RWPE1 (cell line): ENCODE data around the gene NDRG3.

Experiments used
- CTCF ChIA-PET: fragments of 350-600 bp; sonication (Branson Sonifier 250); formaldehyde crosslinking; extraction: SDS; loops from one replicate; lab custom pipeline; 2021; lab: Yijun Ruan, JAX
- POLR2A ChIA-PET: fragments of 400-600 bp; formaldehyde crosslinking; extraction: SDS; loops from one replicate; lab custom pipeline; 2020; ENCODE audit warnings: antibody characterized with exemption; ENCODE audit not compliant: low non-redundant PET; lab: Yijun Ruan, JAX
- DNase-seq: peaks from one replicate; pipeline ENCODE4 v3.0.0; 2012; ENCODE audit warnings: low spot score
- H3K27ac ChIP-seq: fragments of 450-650 bp; 2 replicates; pipeline ENCODE4 v1.5.1; 2017
- TF ChIP-seq, protein P1 (sequence below): fragments of 450-650 bp; conservative IDR thresholded peaks from 2 replicates; pipeline ENCODE4 v1.5.1; 2017; ENCODE audit warnings: low read depth, mild to moderate bottlenecking

The NDRG3 gene

DNA sequence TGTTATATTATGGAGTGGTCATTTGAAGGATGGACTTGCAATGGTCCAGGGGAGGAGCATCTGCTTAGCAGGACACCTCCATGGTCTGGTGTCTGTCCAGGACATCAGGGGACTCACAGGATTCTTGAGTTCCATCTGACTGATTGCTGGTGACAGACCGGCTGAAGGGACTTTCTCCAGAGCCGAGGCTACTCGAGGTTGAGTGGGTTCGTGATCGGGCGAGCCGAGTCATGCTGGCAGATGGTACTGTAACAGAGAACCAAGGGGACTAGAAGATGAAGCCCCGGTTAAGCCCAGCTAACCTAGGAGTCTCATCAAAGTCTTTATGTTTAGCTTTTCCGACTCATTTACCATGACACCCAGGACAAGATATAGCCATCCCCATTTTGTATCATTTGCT, 92.4 kb downstream of the NDRG3 start:
- H3K27ac ChIP-seq, result no peak overlapping the region
- no peak for DNase-seq
- ChIA-PET POLR2A (no interaction called here), CTCF (interaction anchor here (0.6 kb wide), 3 partner anchors 154 to 1073 kb away, joined by 3 to 4 read pairs (median 4); no protein-coding TSS in a partner anchor)
- TF ChIP-seq, protein P1, sequence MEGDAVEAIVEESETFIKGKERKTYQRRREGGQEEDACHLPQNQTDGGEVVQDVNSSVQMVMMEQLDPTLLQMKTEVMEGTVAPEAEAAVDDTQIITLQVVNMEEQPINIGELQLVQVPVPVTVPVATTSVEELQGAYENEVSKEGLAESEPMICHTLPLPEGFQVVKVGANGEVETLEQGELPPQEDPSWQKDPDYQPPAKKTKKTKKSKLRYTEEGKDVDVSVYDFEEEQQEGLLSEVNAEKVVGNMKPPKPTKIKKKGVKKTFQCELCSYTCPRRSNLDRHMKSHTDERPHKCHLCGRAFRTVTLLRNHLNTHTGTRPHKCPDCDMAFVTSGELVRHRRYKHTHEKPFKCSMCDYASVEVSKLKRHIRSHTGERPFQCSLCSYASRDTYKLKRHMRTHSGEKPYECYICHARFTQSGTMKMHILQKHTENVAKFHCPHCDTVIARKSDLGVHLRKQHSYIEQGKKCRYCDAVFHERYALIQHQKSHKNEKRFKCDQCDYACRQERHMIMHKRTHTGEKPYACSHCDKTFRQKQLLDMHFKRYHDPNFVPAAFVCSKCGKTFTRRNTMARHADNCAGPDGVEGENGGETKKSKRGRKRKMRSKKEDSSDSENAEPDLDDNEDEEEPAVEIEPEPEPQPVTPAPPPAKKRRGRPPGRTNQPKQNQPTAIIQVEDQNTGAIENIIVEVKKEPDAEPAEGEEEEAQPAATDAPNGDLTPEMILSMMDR, result no peak

DNA sequence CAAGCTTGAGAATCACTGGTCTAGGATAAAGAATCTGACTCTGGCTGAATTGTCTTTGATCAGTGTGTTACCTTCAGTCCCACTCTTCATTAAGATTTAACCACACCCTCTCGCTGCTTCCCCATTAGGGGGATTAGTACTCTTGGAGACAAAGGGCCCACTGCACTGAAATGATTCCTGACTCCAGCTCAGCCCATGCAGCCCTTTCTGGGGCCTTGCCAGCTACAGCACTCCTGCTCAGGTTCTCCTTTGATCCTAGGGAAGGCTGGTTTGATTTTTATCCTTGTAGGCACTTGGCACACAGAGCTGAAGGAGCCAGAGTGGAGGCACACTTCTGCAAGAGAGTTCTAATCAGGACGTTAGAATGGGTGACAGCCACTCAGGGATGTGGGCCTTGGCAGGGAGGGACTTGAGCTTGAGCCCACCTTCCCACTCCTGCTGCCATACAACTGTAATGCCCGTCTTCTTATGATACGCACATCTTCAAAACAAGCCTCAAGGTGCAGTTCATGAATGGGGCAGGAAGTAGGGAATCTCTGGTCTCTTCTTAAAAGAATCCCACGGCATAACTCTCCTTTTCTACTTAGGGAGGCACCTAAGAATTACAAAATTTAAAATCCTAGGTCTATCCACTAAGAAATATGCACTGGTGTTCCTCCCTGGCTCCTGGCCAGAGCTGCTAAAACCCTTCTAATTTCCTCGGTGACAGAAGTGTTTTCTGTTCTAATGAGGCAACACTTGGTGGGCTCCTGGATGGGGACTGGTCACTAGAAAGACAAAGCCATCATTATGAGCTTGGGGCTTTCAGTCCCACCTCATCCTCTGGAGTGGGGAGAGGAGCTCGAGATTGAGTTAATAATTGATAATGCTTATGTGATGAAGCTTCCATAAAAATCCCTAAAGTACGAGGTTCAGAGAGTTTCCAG, 98.4 kb downstream of the NDRG3 start:
- POLR2A ChIA-PET, result no interaction called here

DNA sequence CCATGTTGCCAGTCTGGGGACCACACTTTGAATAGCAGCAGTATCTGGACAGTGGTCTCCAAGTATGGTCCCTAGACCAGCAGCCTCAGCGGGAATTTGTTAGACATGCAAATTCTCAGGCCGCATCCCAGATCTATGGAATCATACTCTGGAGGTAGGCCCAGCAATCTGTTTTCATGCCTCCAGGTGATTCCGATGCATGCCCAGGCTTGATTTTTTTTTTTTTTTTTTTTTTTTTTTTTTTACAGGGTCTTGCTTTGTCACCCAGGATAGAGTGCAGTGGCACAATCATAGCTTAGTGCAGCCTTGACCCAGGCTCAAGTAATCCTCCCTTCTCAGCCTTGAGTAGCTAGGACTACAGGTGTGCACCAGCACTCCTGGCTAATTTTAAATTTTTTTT, 99.2 kb downstream of the NDRG3 start:
- H3K27ac ChIP-seq, result no peak overlapping the region
- DNase-seq, result peak; percentile 55
- TF ChIP-seq, protein P1, result no peak
- POLR2A ChIA-PET, result no interaction called here
- CTCF ChIA-PET, result interaction anchor here (0.7 to 1.6 kb wide), 3 partner anchors 33 to 41 kb away, joined by 3 to 4 read pairs (median 3); partner anchors contain the start of gene RAB5IF

More for the DNA sequence above, 98.4 kb downstream of the NDRG3 start:
- no peak overlapping the region for H3K27ac ChIP-seq
- DNase-seq, result no peak
- TF ChIP-seq, protein P1, result no peak
- CTCF ChIA-PET, result interaction anchor here (0.7 to 1.6 kb wide), 2 partner anchors 33 to 42 kb away, joined by 3 to 4 read pairs; partner anchors contain the start of gene RAB5IF

DNA sequence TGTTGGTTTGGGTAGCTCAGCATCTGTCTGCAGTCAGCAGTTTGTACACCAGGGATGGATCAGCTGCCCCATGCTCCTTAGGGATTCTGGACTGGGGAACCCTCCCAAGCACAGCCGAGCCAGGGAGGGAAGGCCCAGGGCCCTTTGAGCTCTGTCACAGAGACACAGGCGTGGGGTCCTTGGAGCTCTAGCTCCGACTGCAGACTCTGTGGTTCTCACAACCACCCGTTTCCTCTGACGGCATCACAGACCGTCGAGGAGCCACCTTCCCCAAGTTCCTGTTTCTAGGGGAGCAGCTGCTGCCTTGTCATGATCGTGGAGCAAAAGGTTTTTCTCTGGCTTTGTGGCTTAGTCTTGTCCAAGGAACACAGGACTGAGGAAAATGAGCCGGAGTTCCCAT, 99.9 kb downstream of the NDRG3 start, which contains the start of gene SLA2:
SLA2 (minus strand) TSS at position 199 of the 400 bp plus-strand sequence. CDS start 4,861 bp downstream, outside the sequence.
- DNase-seq, result no peak
- POLR2A ChIA-PET, result no interaction called here
- CTCF ChIA-PET, result interaction anchor here (0.5 to 1.0 kb wide), 4 partner anchors 33 to 142 kb away, joined by 3 read pairs; no protein-coding TSS in a partner anchor
- TF ChIP-seq, protein P1, result no peak
- no peak within 1 kb of the TSS for H3K27ac ChIP-seq

DNA sequence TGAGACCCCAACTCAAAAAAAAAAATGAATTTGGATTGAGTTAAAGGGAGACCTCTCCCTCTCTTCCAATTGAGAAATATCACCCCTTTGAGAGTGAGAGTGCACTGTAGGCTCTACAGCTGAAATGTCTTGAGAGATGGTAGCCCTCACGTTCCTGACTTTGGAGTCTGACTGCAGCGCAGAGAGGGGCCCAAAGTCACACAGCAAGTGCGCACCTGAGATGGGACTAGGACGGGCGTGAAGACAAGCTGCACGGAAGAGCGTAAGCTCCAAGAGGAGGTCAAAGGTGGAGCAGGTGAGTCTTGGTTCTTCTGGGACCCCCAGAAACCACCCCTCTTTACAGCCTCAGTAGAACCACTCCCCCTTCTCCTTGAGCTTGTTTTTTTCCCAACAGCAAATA, 100.5 kb downstream of the NDRG3 start:
- TF ChIP-seq, protein P1, result no peak
- DNase-seq, result no peak
- ChIA-PET POLR2A (no interaction called here), CTCF (interaction anchor here (0.5 to 0.7 kb wide), 3 partner anchors 10 to 140 kb away, joined by 3 to 4 read pairs (median 3); no protein-coding TSS in a partner anchor)
- no peak overlapping the region for H3K27ac ChIP-seq

DNA sequence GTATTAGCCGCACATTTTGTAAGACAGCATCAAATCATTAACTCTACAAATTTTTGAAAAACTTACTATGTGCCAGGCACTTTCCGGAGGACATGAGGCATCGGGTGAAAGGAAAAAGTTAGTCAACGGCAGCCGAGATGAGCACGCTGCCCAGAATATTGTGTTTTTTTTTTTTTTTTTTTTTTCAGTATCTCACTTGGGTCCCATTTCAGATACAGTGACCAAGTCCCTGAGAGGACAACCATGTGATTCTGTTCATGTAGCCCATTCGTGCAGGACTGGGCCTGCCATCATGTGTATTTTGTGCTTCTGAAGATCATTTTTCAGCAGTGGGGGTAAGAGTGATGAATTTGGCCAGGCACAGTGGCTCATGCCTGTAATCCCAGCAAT, 101.2 kb downstream of the NDRG3 start:
- DNase-seq, result no peak
- ChIA-PET CTCF (interaction anchor here (0.7 kb wide), 1 partner anchor 10 kb away, joined by 4 read pairs; no protein-coding TSS in a partner anchor), POLR2A (no interaction called here)
- no peak overlapping the region for H3K27ac ChIP-seq
- TF ChIP-seq, protein P1, result no peak
